Fibroblast of skin of back (primary cell): Measurements from ENCODE around the gene SF3B6.

Experiments used
- DNase-seq: peaks from one replicate; pipeline ENCODE4 v3.0.0-alpha.2; 2013

Gene SF3B6

DNA sequence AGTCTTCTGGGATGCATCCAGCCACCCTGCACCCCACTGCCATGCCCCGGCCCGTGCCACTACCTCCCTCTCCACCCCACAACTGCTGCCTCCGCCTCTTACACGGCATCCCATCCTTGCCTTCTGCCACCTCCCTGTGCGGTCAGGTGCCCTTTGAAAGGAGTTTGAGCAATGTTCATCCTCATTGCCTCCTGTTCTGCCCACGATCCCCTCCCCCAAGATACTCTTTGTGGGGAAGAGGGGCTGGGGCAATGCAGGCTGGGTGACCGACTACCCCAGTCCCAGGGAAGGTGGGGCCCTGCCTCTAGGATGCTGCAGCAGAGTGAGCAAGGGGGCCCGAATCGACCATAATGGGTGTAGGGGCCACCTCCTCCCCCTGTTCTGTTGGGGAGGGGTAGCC, 57.9 kb downstream of the SF3B6 start:
- no peak for DNase-seq

DNA sequence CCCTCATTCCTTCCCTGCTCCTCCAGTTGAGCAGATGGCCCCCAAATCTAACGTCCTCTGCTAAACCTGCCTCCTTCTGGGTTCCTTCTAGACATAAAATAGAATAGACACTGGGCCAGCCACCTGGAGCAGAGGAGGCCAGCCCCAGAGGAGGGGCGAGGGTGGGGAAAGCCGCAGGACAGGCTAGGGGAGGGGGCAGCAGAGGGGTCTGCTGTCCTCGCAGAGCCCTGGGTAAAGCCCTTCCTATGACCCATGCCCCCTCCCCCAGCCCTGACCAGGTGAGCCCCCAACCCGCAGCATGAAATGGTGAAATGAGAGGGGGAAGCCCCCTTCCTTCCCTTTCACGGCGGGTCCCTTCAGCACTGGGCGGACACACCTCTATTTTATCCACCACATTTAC, 58.4 kb downstream of the SF3B6 start:
- no peak for DNase-seq
